ENCODE results near the gene RNF13.
A peak's percentile ranks its signal among the peaks of the same experiment; 100 is the strongest.
"Not testable (repeated sequence)": the region's sequence is repeated elsewhere in the genome, so short reads cannot be mapped to it uniquely, and the experiment has no call there.

RNF13 gene

GRCh38 chr3:149879872-149880271 is 66.9 kb downstream of the RNF13 start:
- DNase-seq = peak; percentile 47 to 90 (median 77)
- intact Hi-C loops (cut with DNase I) = loop anchor here (10.0 kb wide), 1 partner anchor 85 kb away; no protein-coding TSS in a partner anchor

GRCh38 chr3:149881879-149882278 is 68.9 kb downstream of the RNF13 start:
- no peak for DNase-seq
- intact Hi-C loops (cut with DNase I) = loop anchor here (10.0 kb wide), 1 partner anchor 83 kb away; no protein-coding TSS in a partner anchor

- no peak for DNase-seq
- intact Hi-C loops (cut with DNase I) = loop anchor here (10.0 kb wide), 1 partner anchor 82 kb away; no protein-coding TSS in a partner anchor
Measured at GRCh38 chr3:149883134-149883533, 70.1 kb downstream of the RNF13 start.

- not testable (repeated sequence) for DNase-seq
- intact Hi-C loops (cut with DNase I) = loop anchor here (10.0 kb wide), 1 partner anchor 81 kb away; no protein-coding TSS in a partner anchor
Measured at GRCh38 chr3:149883860-149884259, 70.8 kb downstream of the RNF13 start.

- not testable (repeated sequence) for DNase-seq
- intact Hi-C loops (cut with DNase I) = loop anchor here (10.0 kb wide), 1 partner anchor 80 kb away; no protein-coding TSS in a partner anchor
Measured at GRCh38 chr3:149884848-149885247, 71.8 kb downstream of the RNF13 start.

GRCh38 chr3:149886957-149887356 is 73.9 kb downstream of the RNF13 start:
- peak in 1 of 42 donors; percentile 11 for DNase-seq
- intact Hi-C loops (cut with DNase I) = loop anchor here (10.0 kb wide), 1 partner anchor 78 kb away; no protein-coding TSS in a partner anchor

- intact Hi-C loops (cut with DNase I) = no loop called here
- no peak for DNase-seq
Measured at GRCh38 chr3:149891621-149892020, 78.6 kb downstream of the RNF13 start.

- DNase-seq = no peak
- intact Hi-C loops (cut with DNase I) = no loop called here
Measured at GRCh38 chr3:149892371-149892770, 79.4 kb downstream of the RNF13 start.

GRCh38 chr3:149894205-149894604 is 81.2 kb downstream of the RNF13 start:
- DNase-seq = no peak

GRCh38 chr3:149895339-149895738 is 82.3 kb downstream of the RNF13 start:
- intact Hi-C loops (cut with DNase I) = no loop called here
- DNase-seq = no peak

More at GRCh38 chr3:149894205-149894604, 81.2 kb downstream of the RNF13 start:
- intact Hi-C loops (cut with DNase I) = no loop called here

GRCh38 chr3:149895769-149896168 is 82.8 kb downstream of the RNF13 start:
- intact Hi-C loops (cut with DNase I) = no loop called here
- DNase-seq = no peak

GRCh38 chr3:149898771-149899170 is 85.8 kb downstream of the RNF13 start:
- peak in 1 of 42 donors; percentile 22 for DNase-seq
- intact Hi-C loops (cut with DNase I) = no loop called here

- intact Hi-C loops (cut with DNase I) = no loop called here
- no peak for DNase-seq
Measured at GRCh38 chr3:149900322-149900721, 87.3 kb downstream of the RNF13 start.

- intact Hi-C loops (cut with DNase I) = no loop called here
- DNase-seq = no peak
Measured at GRCh38 chr3:149901770-149902169, 88.8 kb downstream of the RNF13 start.

GRCh38 chr3:149902498-149903139 is 89.6 kb downstream of the RNF13 start:
- DNase-seq = no peak
- intact Hi-C loops (cut with DNase I) = no loop called here

GRCh38 chr3:149906036-149906435 is 93.0 kb downstream of the RNF13 start:
- intact Hi-C loops (cut with DNase I) = no loop called here
- DNase-seq = no peak

- intact Hi-C loops (cut with DNase I) = no loop called here
- no peak for DNase-seq
Measured at GRCh38 chr3:149908424-149908957, 95.5 kb downstream of the RNF13 start.

- intact Hi-C loops (cut with DNase I) = no loop called here
- no peak for DNase-seq
Measured at GRCh38 chr3:149909923-149910322, 96.9 kb downstream of the RNF13 start.

- no peak for DNase-seq
- intact Hi-C loops (cut with DNase I) = no loop called here
Measured at GRCh38 chr3:149917124-149917667, 104.2 kb downstream of the RNF13 start.

- intact Hi-C loops (cut with DNase I) = no loop called here
Measured at GRCh38 chr3:149919509-149919908, 106.5 kb downstream of the RNF13 start.

More at GRCh38 chr3:149919509-149919908, 106.5 kb downstream of the RNF13 start:
- no peak for DNase-seq

Measured in head of caudate nucleus (tissue), 42 donors.